Mucosa of descending colon (tissue), 3 donors: Measurements from ENCODE around the gene JMJD6. TPM values are rescaled to one million over a fixed set of nuclear protein-coding genes. Genes with fewer than 3 reads are reported as not detected.
"Not testable (repeated sequence)": the region's sequence is repeated elsewhere in the genome, so short reads cannot be mapped to it uniquely, and the experiment has no call there.

Experiments
- ATAC-seq: fragments of 200-7000 bp; cut with Tn5 transposase; one replicate; pipeline ENCODE4 v1.9.1; 2020; ENCODE audit warnings: mild to moderate bottlenecking, moderate library complexity
- DNase-seq, 3 donors: peaks; one replicate each; pipeline ENCODE4 v3.0.0-alpha.2; 2020
- H3K36me3 ChIP-seq: fragments of 200-600 bp; one replicate; pipeline ENCODE4 v1.8.0; 2021; ENCODE audit warnings: low read depth, mild to moderate bottlenecking
- H3K4me1 ChIP-seq: fragments of 200-600 bp; one replicate; pipeline ENCODE4 v1.8.0; 2021; ENCODE audit warnings: low read depth, mild to moderate bottlenecking
- H3K4me3 ChIP-seq: fragments of 200-600 bp; one replicate; pipeline ENCODE4 v1.8.0; 2021; ENCODE audit warnings: mild to moderate bottlenecking
- H3K9me3 ChIP-seq: fragments of 200-600 bp; one replicate; pipeline ENCODE4 v1.8.0; 2021; ENCODE audit warnings: mild to moderate bottlenecking
- CTCF ChIP-seq: fragments of 200-600 bp; IDR thresholded peaks from one replicate; pipeline ENCODE4 v1.8.0; 2022; ENCODE audit warnings: antibody characterized with exemption, mild to moderate bottlenecking
- intact Hi-C, 2 donors: fragments of 100-400 bp; cut with DNase I in 1 of 2; cut with micrococcal nuclease in 1 of 2; formaldehyde crosslinking; loops; one replicate each; pipeline versions ENCODE4 v1.11.0 to v1.11.1; 2022; cut with DNase I, micrococcal nuclease
- total RNA-seq, 3 donors: library from RNA; stranded (reverse); fragmentation: NEBNext Ultra II Directional in 2 of 3; extraction: Animal tissue kit (Norgen Biotek cat#: 25700) in 2 of 3; gene quantifications; one replicate each; pipeline versions ENCODE4 v1.2.1 to v1.2.4, GENCODE V29; 2021 to 2023
- donor health status: DM: no; HTN: no; CAD: no; lungs with moderate emphysema.
- donor health status: DM: no; HTN: no; CAD: no.
- donor health status: DM: no; HTN: yes; CAD: no.

The JMJD6 gene
- total RNA-seq, 3 donors from 2014 or later: 27.0 to 56.3 (median 30.3) TPM

GRCh38 chr17:76710863-76711611 lies 15.4 kb downstream of the JMJD6 start, which contains the start of gene MXRA7:
MXRA7 (minus strand) TSS chr17:76710965; CDS start chr17:76710946, 19 bp downstream.
- Histone ChIP-seq H3K9me3 (no peaks in the 10 kb centered on the region), H3K4me1 (no peaks in the 10 kb centered on the region), H3K36me3 (no peaks in the 10 kb centered on the region), H3K4me3 (peak within 1 kb of the TSS; percentile 19)
- intact Hi-C loops: no loop called here
- TF ChIP-seq CTCF: no peak
- peak; percentile 80 for ATAC-seq
- DNase-seq: peak; percentile 65 to 78 (median 74)

DNA sequence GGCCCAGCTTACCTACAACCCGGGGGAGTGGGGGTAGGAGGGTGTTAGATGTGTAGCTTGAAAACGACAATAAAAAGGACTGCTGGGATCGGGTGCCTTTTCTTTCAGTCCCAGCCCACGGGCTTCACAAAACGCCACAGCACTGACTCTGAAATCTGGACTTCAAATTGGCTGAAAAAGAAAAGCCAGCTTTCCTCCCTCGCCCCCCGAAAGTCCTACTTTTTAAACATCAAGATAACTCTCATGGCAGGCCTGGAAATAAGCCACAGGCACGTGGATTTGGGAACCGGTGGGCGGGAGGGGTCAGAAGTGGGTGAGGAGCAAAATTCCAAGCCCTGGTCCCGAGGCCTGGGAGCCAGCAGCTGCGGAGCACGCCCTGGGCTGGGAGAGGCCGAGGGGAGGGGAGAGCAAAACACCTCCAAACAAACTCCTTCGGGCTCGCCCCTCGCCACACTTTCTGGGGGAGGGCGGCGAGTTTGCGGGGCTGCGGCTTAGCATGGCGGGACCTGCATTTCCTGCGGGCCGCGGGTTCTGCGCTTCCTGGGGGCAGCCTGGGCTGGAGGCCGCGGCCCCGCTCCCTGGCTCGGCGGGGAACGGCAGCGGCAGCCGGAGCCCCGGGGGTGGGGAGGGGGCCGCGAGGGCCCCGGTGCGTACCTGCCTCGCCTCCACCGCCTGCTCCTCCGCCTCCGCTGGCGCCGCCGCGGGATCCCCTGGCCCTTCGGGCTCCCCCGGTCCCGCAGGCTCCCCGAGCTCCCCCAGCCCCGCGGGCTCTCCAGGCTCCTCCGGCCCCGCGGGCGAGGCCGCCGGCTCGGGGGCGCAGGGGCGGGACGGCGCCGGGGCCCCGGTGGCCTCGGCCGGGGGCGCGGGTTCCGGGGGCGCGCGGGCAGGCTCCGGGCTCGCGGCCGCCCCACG lies 16.2 kb downstream of the JMJD6 start:
- intact Hi-C loops, H3K36me3 ChIP-seq, DNase-seq, H3K9me3 ChIP-seq, H3K4me1 ChIP-seq: not testable (repeated sequence)
- peak; percentile 27 for ATAC-seq
- H3K4me3 ChIP-seq: peak overlapping the region; percentile 19

DNA sequence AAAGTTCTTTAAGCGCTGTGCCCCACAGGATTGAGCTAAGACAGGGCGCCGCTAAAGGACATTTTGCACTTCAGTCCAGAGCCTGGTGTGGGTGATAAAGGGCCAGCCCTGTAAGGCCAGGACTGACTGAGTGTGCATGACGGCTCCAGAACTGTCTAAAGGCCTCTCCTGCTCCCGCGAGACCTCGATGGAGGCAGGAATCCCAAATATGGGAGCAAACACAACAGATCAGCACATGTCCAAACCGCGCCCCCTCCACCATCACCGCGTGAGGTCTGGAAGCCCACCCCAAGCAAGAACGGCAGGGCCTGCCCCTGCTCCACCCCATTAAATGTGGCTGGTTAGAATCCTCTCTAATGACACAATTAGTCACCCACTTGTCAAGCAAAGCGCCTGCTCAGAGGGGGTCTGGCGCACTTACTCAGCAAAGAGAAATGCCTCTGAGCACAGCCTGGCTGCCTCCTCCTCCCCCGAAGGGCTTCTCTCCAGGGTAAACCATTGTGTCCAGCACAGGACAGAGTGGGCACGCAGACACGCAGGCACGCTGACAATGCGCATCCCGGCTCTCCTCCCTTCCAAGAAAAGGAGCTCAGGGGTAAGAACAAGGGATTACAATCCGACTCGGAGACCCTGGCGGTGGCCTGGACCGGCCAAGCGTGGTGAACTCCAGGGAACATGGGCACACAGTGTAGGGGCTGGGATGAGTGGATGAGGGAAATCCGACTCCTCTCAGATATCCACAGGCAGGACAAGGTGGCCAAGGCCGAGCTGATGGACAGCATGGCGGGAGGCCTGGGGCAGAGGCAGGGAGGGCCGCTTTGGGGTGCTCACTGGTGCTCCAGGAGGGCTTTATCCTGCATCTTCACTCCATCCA lies 17.1 kb downstream of the JMJD6 start:
- ATAC-seq (peak; percentile 47), DNase-seq (peak; percentile 66 to 80 (median 73))
- intact Hi-C loops: no loop called here
- no peaks in the 10 kb centered on the region for H3K4me1 ChIP-seq
- TF ChIP-seq CTCF: no peak
- H3K9me3 ChIP-seq: no peaks in the 10 kb centered on the region
- no peaks in the 10 kb centered on the region for H3K36me3 ChIP-seq
- H3K4me3 ChIP-seq: no peak overlapping the region

- H3K36me3 ChIP-seq: no peaks in the 10 kb centered on the region
- TF ChIP-seq CTCF: no peak
- ATAC-seq (no peak), DNase-seq (no peak)
- no peaks in the 10 kb centered on the region for H3K4me1 ChIP-seq
- H3K4me3 ChIP-seq: no peak overlapping the region
- intact Hi-C loops: no loop called here
- no peaks in the 10 kb centered on the region for H3K9me3 ChIP-seq
Measured at GRCh38 chr17:76707985-76708807, 18.2 kb downstream of the JMJD6 start.

DNA sequence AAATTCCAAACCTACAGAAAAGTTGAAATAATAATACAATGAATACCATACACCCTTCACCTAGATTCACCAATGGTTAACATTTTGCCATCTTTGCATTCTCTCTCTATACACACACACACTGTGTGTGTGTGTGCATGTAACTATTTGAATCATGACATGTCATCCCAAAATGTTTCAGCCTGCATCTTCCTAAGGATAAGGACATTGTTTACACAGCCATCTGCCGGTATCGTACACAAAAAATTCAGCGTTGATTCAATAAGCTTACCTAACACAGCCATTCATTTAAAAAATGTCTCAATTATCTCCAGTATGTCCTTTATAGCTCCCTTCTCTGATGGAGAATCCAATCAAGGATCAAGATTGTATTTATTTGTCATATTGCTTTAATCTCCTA lies 19.6 kb downstream of the JMJD6 start:
- Histone ChIP-seq H3K4me3 (no peak overlapping the region), H3K9me3 (no peaks in the 10 kb centered on the region), H3K4me1 (no peaks in the 10 kb centered on the region), H3K36me3 (no peaks in the 10 kb centered on the region)
- intact Hi-C loops: no loop called here
- DNase-seq (no peak), ATAC-seq (no peak)
- TF ChIP-seq CTCF: no peak
